Prostate gland (tissue), 2 donors: ENCODE data around the gene ERICH6B. TPM values are rescaled to one million over a fixed set of nuclear protein-coding genes. Genes with fewer than 3 reads are reported as not detected.

Source experiments
- DNase-seq: peaks from one replicate; pipeline ENCODE4 v3.0.0-alpha.2; 2019; ENCODE audit warnings: low spot score
- H3K27ac ChIP-seq, 2 donors: fragments of 200-600 bp; sonication (generic); 2 replicates each; pipeline ENCODE4 v1.5.1; 2017 to 2019
- H3K27me3 ChIP-seq: fragments of 200-600 bp; sonication (generic); replicated peaks from 2 replicates; pipeline ENCODE4 v1.5.1; 2019; ENCODE audit not compliant: insufficient read depth
- H3K36me3 ChIP-seq, 2 donors: fragments of 200-600 bp; sonication (generic); 1 replicate in 1 of 2; 2 replicates in 1 of 2; pipeline versions ENCODE4 v1.5.1 to v1.8.1; 2017 to 2019
- H3K4me1 ChIP-seq: fragments of 200-600 bp; sonication (generic); replicated peaks from 2 replicates; pipeline ENCODE4 v1.5.1; 2019
- H3K4me3 ChIP-seq, 2 donors: fragments of 200-600 bp; sonication (generic); 2 replicates each; pipeline ENCODE4 v1.5.1; 2017 to 2019
- H3K9me3 ChIP-seq: fragments of 200-600 bp; sonication (generic); 2 replicates; pipeline ENCODE4 v1.5.1; 2017
- POLR2A ChIP-seq: fragments of 450-650 bp; IDR thresholded peaks from one replicate; pipeline ENCODE4 v1.6.1; 2016; ENCODE audit warnings: antibody characterized with exemption, mild to moderate bottlenecking
- POLR2AphosphoS5 ChIP-seq: sonication (generic); formaldehyde crosslinking; IDR thresholded peaks from one replicate; pipeline ENCODE4 v1.6.1; 2017; ENCODE audit warnings: antibody characterized with exemption
- WGBS: methylation state at CpG from one replicate; pipeline ENCODE4 v1.1.5; 2018; 5-methylcytosine and 5-hydroxymethylcytosine counted together
- intact Hi-C: fragments of 100-400 bp; cut with DNase I; formaldehyde crosslinking; loops from one replicate; pipeline ENCODE4 v1.14.2; 2022
- total RNA-seq, 2 donors: library from RNA; depleted of rRNA; stranded (reverse); fragments of >200 nt; gene quantifications; one replicate each; pipeline ENCODE4 v1.1.0, GENCODE V29; 2016
- TF ChIP-seq, protein P1 (sequence below), 4 experiments: fragments of 200-600 bp in 2 of 4; fragments of 450-650 bp in 2 of 4; sonication (generic) in 2 of 4; IDR thresholded peaks; 1 replicate in 3 of 4; 2 replicates in 1 of 4; pipeline ENCODE4 v1.5.1; 2016 to 2019; ENCODE audit warnings: antibody characterized with exemption in 4 of 4, mild to moderate bottlenecking in 2 of 4, moderate library complexity in 2 of 4

Gene ERICH6B
- total RNA-seq, 2 donors from 2014 or later: not detected

DNA sequence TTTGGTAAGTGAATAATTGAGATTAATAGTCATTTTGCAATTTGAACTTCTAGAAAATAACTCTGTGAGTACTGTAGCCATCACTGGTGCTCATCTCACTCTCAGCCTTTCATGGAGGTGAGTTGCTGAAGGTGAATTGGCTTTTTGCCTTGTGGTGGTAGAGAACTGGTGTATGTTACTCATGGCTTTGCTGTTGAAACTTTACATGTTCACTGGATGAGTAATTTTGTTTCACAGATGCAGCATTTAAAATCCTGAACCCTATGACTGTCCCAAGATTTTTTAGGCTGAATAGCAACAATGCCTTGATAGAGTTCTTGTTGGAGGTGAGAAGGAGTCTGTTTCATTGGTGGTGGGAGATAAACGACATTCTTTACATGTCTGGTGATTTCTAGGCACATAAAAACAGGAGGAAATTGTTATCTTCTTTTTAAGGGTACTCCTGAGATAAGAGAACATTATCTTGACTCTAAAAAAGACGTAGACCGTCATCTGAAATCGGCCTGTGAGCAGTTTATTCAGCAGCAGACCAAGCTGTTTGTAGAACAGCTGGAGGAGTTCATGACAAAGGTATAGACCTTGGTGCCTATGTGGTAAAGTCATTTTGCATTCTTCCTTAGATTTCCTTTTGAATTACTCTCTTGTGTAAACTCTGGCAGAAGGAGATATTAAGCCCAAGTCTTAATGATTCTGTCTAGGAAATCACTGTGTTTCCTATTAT, 96.9 kb downstream of the ERICH6B start:
- DNase-seq: no peak
- H3K4me1 ChIP-seq: no peaks in the 10 kb centered on the region
- intact Hi-C loops: no loop called here
- TF ChIP-seq, protein P1, sequence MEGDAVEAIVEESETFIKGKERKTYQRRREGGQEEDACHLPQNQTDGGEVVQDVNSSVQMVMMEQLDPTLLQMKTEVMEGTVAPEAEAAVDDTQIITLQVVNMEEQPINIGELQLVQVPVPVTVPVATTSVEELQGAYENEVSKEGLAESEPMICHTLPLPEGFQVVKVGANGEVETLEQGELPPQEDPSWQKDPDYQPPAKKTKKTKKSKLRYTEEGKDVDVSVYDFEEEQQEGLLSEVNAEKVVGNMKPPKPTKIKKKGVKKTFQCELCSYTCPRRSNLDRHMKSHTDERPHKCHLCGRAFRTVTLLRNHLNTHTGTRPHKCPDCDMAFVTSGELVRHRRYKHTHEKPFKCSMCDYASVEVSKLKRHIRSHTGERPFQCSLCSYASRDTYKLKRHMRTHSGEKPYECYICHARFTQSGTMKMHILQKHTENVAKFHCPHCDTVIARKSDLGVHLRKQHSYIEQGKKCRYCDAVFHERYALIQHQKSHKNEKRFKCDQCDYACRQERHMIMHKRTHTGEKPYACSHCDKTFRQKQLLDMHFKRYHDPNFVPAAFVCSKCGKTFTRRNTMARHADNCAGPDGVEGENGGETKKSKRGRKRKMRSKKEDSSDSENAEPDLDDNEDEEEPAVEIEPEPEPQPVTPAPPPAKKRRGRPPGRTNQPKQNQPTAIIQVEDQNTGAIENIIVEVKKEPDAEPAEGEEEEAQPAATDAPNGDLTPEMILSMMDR (IDR thresholded peaks at IDR 0.05): no peak
- TF ChIP-seq POLR2A (no peak), POLR2AphosphoS5 (no peak)
- 78% methylated on average over 4 of the region's 4 CpGs for WGBS
- no peak overlapping the region for H3K4me3 ChIP-seq
- no peaks in the 10 kb centered on the region for H3K27me3 ChIP-seq
- peaks cover 0 to 4% of the 10 kb centered on the region in 2 donors for H3K36me3 ChIP-seq
- no peak overlapping the region for H3K27ac ChIP-seq
- H3K9me3 ChIP-seq: no peaks in the 10 kb centered on the region

DNA sequence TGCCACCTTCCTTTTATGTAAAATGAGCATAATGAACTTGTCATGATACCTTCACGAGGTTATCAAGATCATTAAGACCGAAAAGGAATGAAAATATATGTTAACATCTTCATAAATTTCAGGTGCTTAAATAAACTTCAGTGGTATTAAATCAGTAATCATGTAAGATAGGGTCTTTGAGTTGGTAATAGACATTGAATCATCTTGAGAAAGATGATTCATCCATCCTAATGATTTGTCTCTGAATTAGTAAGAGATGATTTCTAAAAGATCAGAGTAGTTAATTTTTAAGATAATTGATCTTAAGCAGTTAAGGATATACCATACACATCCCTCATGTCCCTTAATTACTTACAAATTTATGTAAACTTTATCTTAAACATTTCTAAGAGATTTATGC, 98.8 kb downstream of the ERICH6B start:
- Histone ChIP-seq H3K27ac (no peak overlapping the region), H3K9me3 (no peaks in the 10 kb centered on the region), H3K4me3 (no peak overlapping the region), H3K4me1 (no peaks in the 10 kb centered on the region), H3K27me3 (no peaks in the 10 kb centered on the region), H3K36me3 (peaks cover 0 to 9% of the 10 kb centered on the region in 2 donors)
- intact Hi-C loops: no loop called here
- WGBS: 83% methylated on average over 2 of the region's 2 CpGs
- TF ChIP-seq, protein P1 (IDR thresholded peaks at IDR 0.05): no peak
- no peak for TF ChIP-seq POLR2AphosphoS5
- no peak for TF ChIP-seq POLR2A
- DNase-seq: no peak

DNA sequence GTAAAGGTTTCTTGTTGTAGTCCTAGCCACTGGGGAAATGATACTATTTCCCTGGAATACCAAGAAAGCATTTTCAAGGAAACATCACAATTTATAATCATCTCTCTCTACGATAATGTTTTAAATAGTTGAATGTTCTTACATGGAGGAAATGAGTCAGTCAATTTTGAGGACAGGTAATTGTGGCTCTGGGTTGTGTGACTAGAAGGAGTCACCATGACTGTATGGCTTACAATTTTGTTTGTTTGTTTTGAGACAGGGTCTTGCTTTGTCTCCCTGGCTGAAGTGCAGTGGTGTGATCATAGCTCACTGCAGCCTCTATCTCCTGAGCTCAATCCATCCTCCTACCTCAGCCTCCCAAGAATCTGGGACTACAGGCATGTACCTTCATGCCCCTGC, 103.4 kb downstream of the ERICH6B start:
- Histone ChIP-seq H3K4me1 (no peaks in the 10 kb centered on the region), H3K4me3 (no peak overlapping the region), H3K9me3 (no peaks in the 10 kb centered on the region), H3K27ac (no peak overlapping the region), H3K36me3 (peaks cover 0 to 6% of the 10 kb centered on the region in 2 donors), H3K27me3 (no peaks in the 10 kb centered on the region)
- no peak for TF ChIP-seq POLR2A
- no peak for TF ChIP-seq POLR2AphosphoS5
- TF ChIP-seq, protein P1 (IDR thresholded peaks at IDR 0.05): no peak
- no peak for DNase-seq
- intact Hi-C loops: no loop called here
- WGBS: 74% methylated on average over 1 of the region's 1 CpG

DNA sequence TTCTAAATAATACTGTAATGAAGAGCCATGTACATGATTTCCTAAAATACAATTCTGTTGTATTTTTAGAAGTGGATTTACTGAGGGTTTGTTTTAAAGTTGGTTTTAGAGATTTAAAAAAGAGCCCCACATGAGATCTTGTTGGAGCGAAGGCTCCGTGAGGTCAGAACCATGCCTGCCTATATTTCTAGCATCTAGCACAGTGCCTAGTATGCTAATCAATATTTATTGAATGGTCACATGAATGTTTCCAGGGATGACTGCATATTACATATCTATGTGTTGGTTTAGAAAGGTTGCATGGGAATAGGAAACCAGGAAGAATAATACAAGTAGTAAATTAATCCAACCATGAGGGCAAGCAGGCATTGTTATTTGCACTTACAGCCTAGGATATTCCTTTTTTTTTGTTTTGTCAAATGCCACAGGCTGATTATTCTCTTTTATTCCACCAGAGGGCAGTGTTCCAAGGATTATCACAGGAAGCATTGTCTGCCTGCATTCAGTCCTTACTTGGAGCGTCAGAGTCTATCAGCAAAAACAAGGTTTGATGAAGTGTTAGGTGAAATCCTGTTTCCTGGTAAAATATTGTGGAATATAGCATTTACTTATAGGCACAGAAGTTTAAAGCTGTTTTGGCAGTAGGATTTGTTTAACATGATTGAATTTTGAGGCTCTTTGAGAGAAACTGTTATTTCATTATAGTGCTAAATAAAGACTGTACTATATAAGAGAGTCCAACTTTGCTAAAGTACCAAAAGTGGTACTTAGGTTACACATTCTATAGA, 104.0 kb downstream of the ERICH6B start:
- H3K4me1 ChIP-seq: no peaks in the 10 kb centered on the region
- TF ChIP-seq POLR2AphosphoS5: peak; percentile 38
- TF ChIP-seq, protein P1 (IDR thresholded peaks at IDR 0.05): peak; percentile 73 to 84 (median 80)
- no peak for TF ChIP-seq POLR2A
- no peak overlapping the region for H3K4me3 ChIP-seq
- H3K27me3 ChIP-seq: no peaks in the 10 kb centered on the region
- peaks cover 4 to 6% of the 10 kb centered on the region in 2 donors for H3K36me3 ChIP-seq
- H3K27ac ChIP-seq: no peak overlapping the region
- intact Hi-C loops: loop anchor here (2.0 kb wide), 1 partner anchor 649 kb away; no protein-coding TSS in a partner anchor
- no peaks in the 10 kb centered on the region for H3K9me3 ChIP-seq
- WGBS: 63% methylated on average over 3 of the region's 3 CpGs
- peak; percentile 34 for DNase-seq
